HG03280 (cell line): ENCODE results near the gene DMD.

ENCODE experiments used
- ATAC-seq: cut with Tn5 transposase; IDR thresholded peaks from one replicate; pipeline ENCODE4 v1.9.1; 2021; ENCODE audit warnings: mild to moderate bottlenecking, moderate library complexity; ENCODE audit not compliant: unreplicated experiment

DMD gene

GRCh38 chrX:32514986-32515385 is 696.4 kb downstream of the DMD start:
- no peak for ATAC-seq

DNA sequence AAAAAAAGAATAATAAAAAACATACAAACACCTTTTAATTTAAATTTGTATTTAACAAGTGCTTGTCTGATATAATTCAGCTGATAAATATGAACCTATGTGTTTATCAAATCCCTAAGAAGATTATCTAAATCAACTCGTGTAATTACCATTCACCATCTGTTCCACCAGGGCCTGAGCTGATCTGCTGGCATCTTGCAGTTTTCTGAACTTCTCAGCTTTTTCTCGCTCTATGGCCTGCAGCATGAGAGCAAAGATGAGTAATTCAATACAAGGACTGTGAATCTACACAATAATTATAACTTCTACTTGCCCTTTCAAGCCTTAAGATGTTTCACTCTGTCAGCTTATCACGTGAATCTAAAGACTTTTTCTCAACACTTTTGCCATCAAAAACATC is 709.7 kb downstream of the DMD start:
- no peak for ATAC-seq

DNA sequence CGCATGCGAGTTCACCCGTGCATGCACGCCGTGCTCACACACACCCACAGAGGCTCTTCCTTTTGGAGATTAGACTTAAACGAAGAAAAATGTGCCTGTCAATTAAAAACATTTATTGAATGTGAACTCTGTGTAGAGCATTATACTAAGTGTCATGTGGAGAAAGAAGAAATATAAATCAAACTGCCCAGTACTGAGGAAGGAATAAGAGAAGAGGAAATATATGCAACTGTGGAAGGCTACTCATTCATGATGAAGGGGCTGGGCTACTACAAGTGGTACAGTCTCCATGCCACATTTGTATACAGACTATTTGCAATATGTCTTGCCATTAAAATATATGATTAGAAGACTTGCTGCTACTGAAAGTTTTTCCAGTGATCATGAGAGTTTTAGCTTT is 714.7 kb downstream of the DMD start:
- ATAC-seq = no peak

GRCh38 chrX:32495855-32496254 is 715.5 kb downstream of the DMD start:
- ATAC-seq = no peak

DNA sequence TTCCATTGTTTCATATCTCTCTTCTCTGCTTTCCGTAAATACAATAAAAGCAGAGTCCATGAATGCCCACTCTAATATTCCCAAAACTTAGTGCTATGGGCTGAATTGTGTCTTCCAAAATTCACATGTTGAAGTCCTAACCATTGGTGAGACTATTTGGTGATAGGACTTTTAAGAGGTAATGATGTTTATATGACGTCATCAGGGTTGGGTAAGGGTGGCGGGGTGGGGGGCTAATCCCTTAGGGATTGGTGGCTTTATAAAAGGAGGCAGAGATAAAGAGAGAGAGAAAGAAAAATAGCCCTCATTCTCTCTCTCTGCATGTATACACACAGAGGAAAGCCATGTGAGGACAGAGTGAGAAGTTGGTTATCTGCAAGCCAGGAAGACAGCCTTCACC is 722.2 kb downstream of the DMD start:
- no peak for ATAC-seq

- ATAC-seq = no peak
Measured at GRCh38 chrX:32483534-32484136, 727.7 kb downstream of the DMD start.

- ATAC-seq = no peak
Measured at GRCh38 chrX:32480019-32480418, 731.3 kb downstream of the DMD start.

DNA sequence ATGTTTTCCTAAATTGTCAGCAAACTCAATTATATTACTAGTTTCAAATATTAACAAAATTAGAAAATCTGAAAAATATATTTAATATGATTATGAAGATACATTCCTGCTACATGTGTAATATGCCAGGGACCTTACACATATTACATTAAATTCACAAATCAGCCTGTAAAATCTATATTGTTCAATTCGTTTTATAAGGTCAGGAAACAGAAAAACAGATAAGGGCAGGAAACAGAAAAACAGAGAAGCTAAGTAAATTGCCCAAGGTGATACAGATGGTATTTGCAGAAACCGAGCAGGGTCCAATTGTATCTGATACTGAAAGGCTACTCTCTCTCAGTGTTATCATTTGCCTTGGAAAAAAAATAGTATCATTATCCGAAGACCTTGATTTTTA is 739.0 kb downstream of the DMD start:
- ATAC-seq = no peak

DNA sequence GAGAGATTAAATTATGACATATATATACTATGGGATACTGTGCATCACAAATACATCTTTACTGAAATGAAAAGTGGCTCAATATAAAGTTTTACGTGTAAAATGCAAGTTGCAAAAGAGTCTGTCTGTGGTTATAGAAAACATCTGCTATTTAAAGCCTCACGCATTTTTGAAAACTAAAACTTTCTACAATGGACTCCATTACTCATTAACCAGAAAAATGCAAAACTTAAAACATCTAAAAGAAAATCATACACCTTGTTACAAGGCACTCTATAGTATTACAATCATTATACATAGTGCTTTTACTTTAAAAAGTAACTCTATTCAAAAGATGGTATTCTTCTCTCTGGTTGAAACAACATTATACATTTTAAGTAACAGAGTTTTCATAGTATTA is 755.6 kb downstream of the DMD start:
- no peak for ATAC-seq

DNA sequence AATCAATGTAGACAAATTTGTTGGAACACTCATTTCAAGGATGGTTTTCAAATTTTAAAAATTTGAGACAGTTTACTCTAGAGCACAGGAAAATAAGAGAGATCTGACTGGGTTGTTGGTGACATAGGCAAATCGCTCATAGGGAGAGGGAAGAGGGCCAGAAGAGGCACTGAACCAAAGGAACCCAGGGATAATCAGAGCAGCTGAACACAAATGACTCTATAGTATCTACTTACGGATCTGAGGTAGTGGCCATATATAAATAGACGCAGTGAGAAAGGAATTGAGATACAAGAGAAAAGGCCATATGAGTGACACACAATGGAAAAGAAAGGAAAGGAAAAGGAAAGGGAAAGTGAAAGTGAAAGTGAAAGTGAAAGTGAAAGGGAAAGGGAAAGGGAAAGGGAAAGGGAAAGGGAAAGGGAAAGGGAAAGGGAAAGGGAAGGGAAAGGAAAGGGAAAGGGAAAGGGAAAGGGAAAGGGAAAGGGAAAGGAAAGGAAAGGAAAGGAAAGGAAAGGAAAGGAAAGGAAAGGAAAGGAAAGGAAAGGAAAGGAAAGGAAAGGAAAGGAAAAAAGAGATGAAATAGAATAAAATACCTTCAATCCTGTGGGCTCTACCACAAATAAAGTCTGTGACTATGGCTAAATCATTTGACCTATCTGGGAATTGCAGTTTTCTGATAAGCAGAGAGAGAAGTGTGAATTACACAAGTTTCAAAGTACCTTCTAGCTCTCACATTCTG is 759.2 kb downstream of the DMD start:
- no peak for ATAC-seq

DNA sequence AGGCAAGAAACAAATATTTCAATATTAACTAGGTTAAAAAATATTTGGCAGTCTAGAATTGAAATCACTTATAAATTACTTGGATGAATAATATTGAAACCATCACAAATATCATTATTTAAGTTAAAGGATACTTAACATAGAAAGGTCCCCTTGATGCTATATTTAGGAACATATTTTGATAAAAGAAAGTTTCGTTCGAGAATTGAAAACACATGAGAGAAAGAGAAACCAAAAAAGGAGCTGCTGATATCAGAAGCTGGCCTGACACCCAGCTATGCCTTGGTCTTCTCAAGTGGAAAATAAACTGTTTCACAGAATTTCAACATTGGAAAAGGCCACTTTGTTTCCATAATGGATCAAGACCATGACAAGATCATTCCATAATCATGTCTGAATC is 762.4 kb downstream of the DMD start:
- ATAC-seq = no peak

DNA sequence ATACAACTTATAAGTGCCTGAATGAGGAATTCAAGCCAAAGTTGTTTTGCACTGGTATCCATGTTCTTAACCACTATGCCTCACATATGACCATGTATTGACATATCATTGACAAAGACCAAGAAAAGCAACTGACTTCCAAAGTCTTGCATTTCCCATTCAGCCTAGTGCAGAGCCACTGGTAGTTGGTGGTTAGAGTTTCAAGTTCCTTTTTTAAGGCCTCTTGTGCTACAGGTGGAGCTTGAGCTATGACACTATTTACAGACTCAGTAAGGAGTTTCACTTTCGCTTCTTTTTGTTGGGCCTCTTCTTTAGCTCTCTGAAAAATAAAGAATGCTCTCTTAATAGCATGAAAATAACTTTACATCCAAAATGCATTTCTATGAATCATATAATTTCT is 763.0 kb downstream of the DMD start:
- ATAC-seq = peak; percentile 99

- ATAC-seq = no peak
Measured at GRCh38 chrX:32447640-32448039, 763.7 kb downstream of the DMD start.

DNA sequence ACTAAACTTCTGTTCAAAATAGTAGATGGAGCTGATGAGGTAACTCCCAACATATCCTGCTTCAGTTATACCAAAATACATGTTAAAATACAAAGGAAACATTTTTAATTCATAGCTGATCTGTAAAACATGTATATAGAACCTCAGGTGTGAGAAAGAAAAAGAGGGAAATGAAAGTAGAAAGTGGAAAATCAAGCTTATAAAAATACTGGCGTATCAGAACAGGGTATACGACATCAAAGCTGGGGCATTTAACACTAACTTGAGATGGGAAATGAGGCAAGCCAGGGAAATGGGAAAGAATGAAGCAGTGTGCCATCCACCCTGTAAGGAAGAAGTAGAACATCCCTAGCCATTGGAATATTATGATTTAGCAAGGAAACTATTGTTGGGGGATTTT is 767.5 kb downstream of the DMD start:
- ATAC-seq = no peak

DNA sequence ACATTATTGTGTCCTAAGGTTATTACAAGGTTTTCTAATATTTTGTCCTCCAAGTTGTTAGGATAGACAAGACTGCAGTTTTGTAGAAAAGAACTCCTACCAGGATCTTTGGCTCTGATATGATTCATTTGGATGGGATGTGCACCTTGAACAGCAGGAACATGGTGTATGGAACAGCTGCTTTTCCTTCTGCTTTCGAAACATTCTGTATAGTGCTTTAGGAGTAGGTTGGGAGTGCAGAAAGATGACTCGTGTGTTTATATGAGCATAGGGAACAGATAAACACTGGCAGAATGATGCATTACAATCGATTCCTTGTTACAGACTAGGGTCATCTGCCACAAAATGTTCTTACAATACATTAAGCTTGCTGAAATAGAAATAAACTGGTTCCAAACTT is 790.1 kb downstream of the DMD start:
- ATAC-seq = no peak

- no peak for ATAC-seq
Measured at GRCh38 chrX:32408389-32408788, 803.0 kb downstream of the DMD start.

DNA sequence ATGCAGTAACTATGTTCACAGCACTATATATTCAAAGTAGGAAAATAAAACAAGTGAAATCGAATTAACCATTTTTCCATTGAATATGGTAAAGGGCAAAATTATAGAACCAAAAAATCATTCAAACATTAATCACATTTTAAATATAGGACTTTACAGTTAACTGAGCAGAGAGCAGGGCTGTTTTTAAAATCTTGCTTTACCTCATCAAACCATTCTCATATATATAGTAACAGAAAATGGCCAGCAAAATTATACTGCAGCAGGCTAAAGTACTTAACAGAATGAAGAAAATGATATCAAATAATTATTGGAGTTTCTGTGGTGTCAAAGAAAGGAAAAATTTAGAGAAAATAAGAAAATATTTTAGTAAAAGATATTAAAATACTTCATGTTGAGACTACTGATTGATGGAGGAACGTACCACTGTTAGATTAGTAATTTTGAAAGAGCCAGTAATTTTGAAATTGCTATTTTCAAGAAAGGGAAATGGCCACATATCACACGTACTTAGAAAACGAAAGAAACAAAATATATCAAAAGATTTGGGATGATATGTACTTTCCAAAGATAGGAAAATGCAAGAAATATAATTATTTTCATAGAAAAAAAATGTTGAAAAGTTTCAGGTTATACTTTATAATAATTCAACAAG is 813.7 kb downstream of the DMD start:
- no peak for ATAC-seq

GRCh38 chrX:32395878-32396277 is 815.5 kb downstream of the DMD start:
- ATAC-seq = no peak

- ATAC-seq = no peak
Measured at GRCh38 chrX:32392655-32393054, 818.7 kb downstream of the DMD start.

- no peak for ATAC-seq
Measured at GRCh38 chrX:32370456-32371205, 840.7 kb downstream of the DMD start.

DNA sequence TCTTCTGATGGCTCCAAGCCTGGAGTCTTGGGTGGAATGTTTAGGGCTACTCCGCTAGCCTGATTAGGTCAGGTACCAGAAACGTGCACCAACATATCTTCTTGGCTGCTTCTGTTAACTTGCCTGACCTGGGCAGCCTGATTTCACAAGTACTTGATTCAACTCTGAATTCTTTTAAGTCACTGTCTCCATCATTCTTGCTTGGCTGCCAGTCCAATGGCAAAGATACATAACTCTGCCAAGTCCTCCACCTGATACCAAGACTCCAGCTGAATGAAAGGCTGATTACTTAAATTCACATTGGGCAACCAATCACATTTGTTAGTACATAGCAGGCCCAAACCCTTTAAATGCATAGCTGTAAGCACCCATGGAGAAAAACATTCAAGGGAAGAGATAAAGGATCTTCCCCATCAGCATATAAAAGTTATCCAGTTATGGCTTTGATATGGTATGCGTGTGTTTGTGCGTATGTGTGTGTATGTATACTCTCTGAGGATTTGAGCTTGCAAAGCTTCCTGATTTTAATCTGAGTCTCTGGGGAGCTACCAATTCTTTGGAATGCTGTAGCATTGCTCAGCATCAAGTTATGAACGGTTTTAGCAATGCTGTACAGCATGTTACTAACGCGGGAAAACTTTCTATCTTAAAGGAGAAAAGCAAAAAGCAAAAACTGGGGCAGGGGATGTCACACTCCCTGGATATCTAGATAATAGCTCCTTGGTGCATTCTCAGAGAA is 917.2 kb downstream of the DMD start:
- no peak for ATAC-seq
